H1 (cell line): ENCODE results near the gene EYA2. TPM values are rescaled to one million over a fixed set of nuclear protein-coding genes. Genes with fewer than 3 reads are reported as not detected.

Source experiments
- CTBP2 ChIP-seq: IDR thresholded peaks from 2 replicates; pipeline ENCODE4 v1.7.0; 2011; ENCODE audit warnings: borderline replicate concordance, mild to moderate bottlenecking, moderate library complexity, mixed read lengths, low read length; ENCODE audit not compliant: insufficient read depth, insufficient read length
- RBBP5 ChIP-seq: IDR thresholded peaks from 2 replicates; pipeline ENCODE4 v1.7.1; 2012; ENCODE audit warnings: low read depth, mild to moderate bottlenecking, inconsistent platforms, low read length, moderate library complexity, borderline replicate concordance
- TBP ChIP-seq: IDR thresholded peaks from 2 replicates; pipeline ENCODE4 v1.6.1; 2011; ENCODE audit warnings: low read depth, low read length, improper control_type of control experiment
- polyA plus RNA-seq, 7 experiments: library from polyadenylated mRNA; depleted of rRNA in 3 of 7; stranded (reverse) in 5 of 7; unstranded in 2 of 7; fragments of >200 nt in 5 of 7; fragments of 200-250 nt in 2 of 7; gene quantifications; 1 replicate in 5 of 7; 2 replicates in 1 of 7; 4 replicates in 1 of 7; pipeline versions ENCODE4 v1.2.1 to v1.2.3, GENCODE V29; 2011 to 2013; ENCODE audit warnings: missing spikeins in 2 of 7, mixed read lengths in 2 of 7
- total RNA-seq: library from RNA; stranded (reverse); fragmentation: NEBNext Ultra II Directional; extraction: Animal tissue kit (Norgen Biotek cat#: 25700); gene quantifications from 2 replicates; pipeline ENCODE4 v1.2.1, GENCODE V29; 2021
- TF ChIP-seq, protein P1 (sequence below): fragments of 300-600 bp; sonication (generic); IDR thresholded peaks from 2 replicates; pipeline ENCODE4 v1.7.1; 2012; ENCODE audit warnings: low read length, moderate library complexity, mild to moderate bottlenecking, inconsistent platforms; ENCODE audit not compliant: insufficient replicate concordance

EYA2 gene
- total and polyA plus RNA-seq, 2 of the 8 experiments (the other 6 are each of a cell fraction or from before 2014, with no cell fraction given): 1.6 to 1.7 TPM

- TF ChIP-seq, protein P1, sequence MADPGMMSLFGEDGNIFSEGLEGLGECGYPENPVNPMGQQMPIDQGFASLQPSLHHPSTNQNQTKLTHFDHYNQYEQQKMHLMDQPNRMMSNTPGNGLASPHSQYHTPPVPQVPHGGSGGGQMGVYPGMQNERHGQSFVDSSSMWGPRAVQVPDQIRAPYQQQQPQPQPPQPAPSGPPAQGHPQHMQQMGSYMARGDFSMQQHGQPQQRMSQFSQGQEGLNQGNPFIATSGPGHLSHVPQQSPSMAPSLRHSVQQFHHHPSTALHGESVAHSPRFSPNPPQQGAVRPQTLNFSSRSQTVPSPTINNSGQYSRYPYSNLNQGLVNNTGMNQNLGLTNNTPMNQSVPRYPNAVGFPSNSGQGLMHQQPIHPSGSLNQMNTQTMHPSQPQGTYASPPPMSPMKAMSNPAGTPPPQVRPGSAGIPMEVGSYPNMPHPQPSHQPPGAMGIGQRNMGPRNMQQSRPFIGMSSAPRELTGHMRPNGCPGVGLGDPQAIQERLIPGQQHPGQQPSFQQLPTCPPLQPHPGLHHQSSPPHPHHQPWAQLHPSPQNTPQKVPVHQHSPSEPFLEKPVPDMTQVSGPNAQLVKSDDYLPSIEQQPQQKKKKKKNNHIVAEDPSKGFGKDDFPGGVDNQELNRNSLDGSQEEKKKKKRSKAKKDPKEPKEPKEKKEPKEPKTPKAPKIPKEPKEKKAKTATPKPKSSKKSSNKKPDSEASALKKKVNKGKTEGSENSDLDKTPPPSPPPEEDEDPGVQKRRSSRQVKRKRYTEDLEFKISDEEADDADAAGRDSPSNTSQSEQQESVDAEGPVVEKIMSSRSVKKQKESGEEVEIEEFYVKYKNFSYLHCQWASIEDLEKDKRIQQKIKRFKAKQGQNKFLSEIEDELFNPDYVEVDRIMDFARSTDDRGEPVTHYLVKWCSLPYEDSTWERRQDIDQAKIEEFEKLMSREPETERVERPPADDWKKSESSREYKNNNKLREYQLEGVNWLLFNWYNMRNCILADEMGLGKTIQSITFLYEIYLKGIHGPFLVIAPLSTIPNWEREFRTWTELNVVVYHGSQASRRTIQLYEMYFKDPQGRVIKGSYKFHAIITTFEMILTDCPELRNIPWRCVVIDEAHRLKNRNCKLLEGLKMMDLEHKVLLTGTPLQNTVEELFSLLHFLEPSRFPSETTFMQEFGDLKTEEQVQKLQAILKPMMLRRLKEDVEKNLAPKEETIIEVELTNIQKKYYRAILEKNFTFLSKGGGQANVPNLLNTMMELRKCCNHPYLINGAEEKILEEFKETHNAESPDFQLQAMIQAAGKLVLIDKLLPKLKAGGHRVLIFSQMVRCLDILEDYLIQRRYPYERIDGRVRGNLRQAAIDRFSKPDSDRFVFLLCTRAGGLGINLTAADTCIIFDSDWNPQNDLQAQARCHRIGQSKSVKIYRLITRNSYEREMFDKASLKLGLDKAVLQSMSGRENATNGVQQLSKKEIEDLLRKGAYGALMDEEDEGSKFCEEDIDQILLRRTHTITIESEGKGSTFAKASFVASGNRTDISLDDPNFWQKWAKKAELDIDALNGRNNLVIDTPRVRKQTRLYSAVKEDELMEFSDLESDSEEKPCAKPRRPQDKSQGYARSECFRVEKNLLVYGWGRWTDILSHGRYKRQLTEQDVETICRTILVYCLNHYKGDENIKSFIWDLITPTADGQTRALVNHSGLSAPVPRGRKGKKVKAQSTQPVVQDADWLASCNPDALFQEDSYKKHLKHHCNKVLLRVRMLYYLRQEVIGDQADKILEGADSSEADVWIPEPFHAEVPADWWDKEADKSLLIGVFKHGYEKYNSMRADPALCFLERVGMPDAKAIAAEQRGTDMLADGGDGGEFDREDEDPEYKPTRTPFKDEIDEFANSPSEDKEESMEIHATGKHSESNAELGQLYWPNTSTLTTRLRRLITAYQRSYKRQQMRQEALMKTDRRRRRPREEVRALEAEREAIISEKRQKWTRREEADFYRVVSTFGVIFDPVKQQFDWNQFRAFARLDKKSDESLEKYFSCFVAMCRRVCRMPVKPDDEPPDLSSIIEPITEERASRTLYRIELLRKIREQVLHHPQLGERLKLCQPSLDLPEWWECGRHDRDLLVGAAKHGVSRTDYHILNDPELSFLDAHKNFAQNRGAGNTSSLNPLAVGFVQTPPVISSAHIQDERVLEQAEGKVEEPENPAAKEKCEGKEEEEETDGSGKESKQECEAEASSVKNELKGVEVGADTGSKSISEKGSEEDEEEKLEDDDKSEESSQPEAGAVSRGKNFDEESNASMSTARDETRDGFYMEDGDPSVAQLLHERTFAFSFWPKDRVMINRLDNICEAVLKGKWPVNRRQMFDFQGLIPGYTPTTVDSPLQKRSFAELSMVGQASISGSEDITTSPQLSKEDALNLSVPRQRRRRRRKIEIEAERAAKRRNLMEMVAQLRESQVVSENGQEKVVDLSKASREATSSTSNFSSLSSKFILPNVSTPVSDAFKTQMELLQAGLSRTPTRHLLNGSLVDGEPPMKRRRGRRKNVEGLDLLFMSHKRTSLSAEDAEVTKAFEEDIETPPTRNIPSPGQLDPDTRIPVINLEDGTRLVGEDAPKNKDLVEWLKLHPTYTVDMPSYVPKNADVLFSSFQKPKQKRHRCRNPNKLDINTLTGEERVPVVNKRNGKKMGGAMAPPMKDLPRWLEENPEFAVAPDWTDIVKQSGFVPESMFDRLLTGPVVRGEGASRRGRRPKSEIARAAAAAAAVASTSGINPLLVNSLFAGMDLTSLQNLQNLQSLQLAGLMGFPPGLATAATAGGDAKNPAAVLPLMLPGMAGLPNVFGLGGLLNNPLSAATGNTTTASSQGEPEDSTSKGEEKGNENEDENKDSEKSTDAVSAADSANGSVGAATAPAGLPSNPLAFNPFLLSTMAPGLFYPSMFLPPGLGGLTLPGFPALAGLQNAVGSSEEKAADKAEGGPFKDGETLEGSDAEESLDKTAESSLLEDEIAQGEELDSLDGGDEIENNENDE: no peak
- TF ChIP-seq TBP (no peak), CTBP2 (no peak), RBBP5 (no peak)
These were observed 288.7 kb downstream of the EYA2 start (continued) for GRCh38 chr20:47183367-47183766.
